GM06990 (cell line): ENCODE measurements around the gene UBE2H.
A peak's percentile ranks its signal among the peaks of the same experiment; 100 is the strongest.

ENCODE experiments used
- DNase-seq: peaks from one replicate; pipeline ENCODE4 v3.0.0-alpha.2; 2011; ENCODE audit not compliant: insufficient read length; ENCODE audit errors: extremely low read depth
- H3K27me3 ChIP-seq: replicated peaks from 2 replicates; pipeline ENCODE4 v1.6.0; 2011; ENCODE audit warnings: low read length; ENCODE audit not compliant: control insufficient read depth, insufficient read depth
- H3K36me3 ChIP-seq: 2 replicates; pipeline ENCODE4 v1.5.1; 2011; ENCODE audit warnings: low read length; ENCODE audit not compliant: control insufficient read depth, insufficient read depth
- H3K4me3 ChIP-seq: replicated peaks from 2 replicates; pipeline ENCODE4 v1.5.1; 2011; ENCODE audit warnings: low read depth, mild to moderate bottlenecking, control low read depth, low read length
- TF ChIP-seq, protein P1 (sequence below): IDR thresholded peaks from 2 replicates; pipeline ENCODE4 v1.5.1; 2011; ENCODE audit warnings: low read length, control low read depth, mild to moderate bottlenecking, inconsistent platforms; ENCODE audit not compliant: insufficient read depth, poor library complexity, severe bottlenecking

Gene UBE2H

DNA sequence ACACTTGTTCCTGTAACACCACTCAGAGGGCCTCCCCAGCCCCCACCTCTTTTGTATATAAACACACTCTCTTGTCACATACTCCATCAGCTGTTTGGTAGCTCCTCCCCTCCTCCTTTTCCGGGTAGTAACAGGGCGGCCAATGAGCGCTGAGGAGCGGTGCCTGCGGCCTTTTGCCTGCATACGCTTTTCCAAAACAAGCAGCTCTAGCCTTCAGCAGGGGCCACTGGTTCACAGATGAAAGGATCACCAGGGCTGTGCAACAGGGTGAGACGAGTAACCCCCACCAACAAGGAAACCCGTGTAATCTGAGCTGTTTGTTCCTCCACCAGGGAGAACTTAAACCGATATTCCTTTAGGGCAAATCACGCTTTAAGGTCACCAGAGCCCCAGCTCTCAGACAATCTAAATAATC, 3.9 kb downstream of the UBE2H start:
- no peaks in the 10 kb centered on the region for H3K36me3 ChIP-seq
- TF ChIP-seq, protein P1, sequence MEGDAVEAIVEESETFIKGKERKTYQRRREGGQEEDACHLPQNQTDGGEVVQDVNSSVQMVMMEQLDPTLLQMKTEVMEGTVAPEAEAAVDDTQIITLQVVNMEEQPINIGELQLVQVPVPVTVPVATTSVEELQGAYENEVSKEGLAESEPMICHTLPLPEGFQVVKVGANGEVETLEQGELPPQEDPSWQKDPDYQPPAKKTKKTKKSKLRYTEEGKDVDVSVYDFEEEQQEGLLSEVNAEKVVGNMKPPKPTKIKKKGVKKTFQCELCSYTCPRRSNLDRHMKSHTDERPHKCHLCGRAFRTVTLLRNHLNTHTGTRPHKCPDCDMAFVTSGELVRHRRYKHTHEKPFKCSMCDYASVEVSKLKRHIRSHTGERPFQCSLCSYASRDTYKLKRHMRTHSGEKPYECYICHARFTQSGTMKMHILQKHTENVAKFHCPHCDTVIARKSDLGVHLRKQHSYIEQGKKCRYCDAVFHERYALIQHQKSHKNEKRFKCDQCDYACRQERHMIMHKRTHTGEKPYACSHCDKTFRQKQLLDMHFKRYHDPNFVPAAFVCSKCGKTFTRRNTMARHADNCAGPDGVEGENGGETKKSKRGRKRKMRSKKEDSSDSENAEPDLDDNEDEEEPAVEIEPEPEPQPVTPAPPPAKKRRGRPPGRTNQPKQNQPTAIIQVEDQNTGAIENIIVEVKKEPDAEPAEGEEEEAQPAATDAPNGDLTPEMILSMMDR, result no peak
- peak; percentile 77 for DNase-seq
- H3K27me3 ChIP-seq, result no peaks in the 10 kb centered on the region
- H3K4me3 ChIP-seq, result peak overlapping the region; percentile 91

DNA sequence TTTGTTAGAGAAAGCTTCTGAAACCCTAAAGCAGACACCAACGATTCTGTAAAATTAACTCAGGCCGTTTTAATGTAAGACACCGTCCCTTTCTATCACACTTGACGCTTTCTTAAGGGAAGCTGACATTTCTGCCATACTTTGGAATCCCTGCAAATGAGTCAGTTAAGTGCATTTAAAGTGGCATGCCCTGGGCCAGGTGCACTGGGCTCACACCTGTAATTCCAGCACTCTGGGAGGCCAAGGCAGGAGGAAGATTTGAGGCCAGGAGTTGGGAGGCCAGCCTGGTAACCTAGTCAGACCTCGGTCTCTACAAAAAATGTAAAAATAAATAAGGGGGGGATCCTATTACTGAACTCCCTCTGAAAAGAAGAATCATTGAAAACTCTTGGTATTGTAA, 4.4 kb downstream of the UBE2H start:
- H3K4me3 ChIP-seq, result peak overlapping the region; percentile 17; the same call in 1 of the 2 replicates
- H3K27me3 ChIP-seq, result no peaks in the 10 kb centered on the region
- H3K36me3 ChIP-seq, result no peaks in the 10 kb centered on the region
- TF ChIP-seq, protein P1, result no peak
- DNase-seq, result no peak

- no peak for DNase-seq
- TF ChIP-seq, protein P1, result no peak
- H3K27me3 ChIP-seq, result no peaks in the 10 kb centered on the region
- no peak overlapping the region for H3K4me3 ChIP-seq
- H3K36me3 ChIP-seq, result no peaks in the 10 kb centered on the region
Observed at GRCh38 chr7:129947701-129948100, 5.1 kb downstream of the UBE2H start.

GRCh38 chr7:129947049-129947448, 5.7 kb downstream of the UBE2H start:
- TF ChIP-seq, protein P1, result no peak
- Histone ChIP-seq H3K27me3 (no peaks in the 10 kb centered on the region), H3K4me3 (no peak overlapping the region), H3K36me3 (no peaks in the 10 kb centered on the region)
- no peak for DNase-seq

GRCh38 chr7:129946282-129946681, 6.5 kb downstream of the UBE2H start:
- Histone ChIP-seq H3K4me3 (no peak overlapping the region), H3K36me3 (no peaks in the 10 kb centered on the region; the same call in none of the 2 replicates), H3K27me3 (no peaks in the 10 kb centered on the region)
- TF ChIP-seq, protein P1, result no peak
- no peak for DNase-seq

GRCh38 chr7:129943352-129943751, 9.4 kb downstream of the UBE2H start:
- H3K27me3 ChIP-seq, result no peaks in the 10 kb centered on the region
- no peak overlapping the region for H3K4me3 ChIP-seq
- H3K36me3 ChIP-seq, result peaks cover 2% of the 10 kb centered on the region
- no peak for DNase-seq
- TF ChIP-seq, protein P1, result no peak
